ENCODE results near the gene CRABP1.

CRABP1 gene

DNA sequence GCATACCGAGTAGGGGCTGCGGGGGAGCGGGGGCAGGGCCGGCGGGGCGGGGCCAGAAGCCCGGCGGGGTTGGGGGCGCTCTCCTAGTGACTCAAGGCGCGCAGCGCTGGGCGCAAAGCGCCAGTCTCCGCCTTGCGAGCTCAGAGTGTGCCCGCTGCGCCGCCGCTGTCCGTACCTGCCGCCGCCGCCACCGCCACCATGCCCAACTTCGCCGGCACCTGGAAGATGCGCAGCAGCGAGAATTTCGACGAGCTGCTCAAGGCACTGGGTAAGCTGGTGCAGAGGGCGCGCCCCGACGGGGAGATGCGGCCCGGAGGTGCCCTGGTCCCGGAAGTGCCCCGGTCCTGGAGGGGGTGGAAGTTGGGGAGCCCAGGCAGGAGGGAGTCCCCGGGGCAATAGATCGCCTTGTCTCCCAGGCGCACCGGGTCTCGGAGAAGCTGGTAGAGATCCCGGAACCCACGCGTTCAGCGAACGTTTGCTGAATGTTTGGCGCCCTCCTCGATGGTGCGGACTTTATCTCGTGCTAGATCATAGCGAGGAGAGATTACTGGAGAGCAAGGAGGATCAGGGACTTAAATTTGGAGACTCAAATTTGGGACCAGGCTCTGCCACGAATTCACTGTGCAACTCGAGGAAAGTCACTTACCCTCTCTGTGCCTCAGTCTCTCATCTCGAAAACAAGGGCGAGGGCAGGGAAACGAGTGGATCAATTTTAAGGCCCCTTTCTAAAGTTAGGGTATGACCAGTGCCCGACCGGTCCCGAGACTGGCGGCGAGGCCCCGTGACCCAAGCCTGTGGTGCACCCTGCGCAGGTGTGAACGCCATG lies at the start of gene CRABP1:
Gene CRABP1, plus strand, starts transcription at position 123 of the 826 bp plus-strand sequence. Its CDS starts 76 bp downstream, at position 199.
- DNase-seq (ENCODE audit: extremely low spot score, insufficient read length, low read depth) (no peak), FAIRE-seq (no peak)

DNA sequence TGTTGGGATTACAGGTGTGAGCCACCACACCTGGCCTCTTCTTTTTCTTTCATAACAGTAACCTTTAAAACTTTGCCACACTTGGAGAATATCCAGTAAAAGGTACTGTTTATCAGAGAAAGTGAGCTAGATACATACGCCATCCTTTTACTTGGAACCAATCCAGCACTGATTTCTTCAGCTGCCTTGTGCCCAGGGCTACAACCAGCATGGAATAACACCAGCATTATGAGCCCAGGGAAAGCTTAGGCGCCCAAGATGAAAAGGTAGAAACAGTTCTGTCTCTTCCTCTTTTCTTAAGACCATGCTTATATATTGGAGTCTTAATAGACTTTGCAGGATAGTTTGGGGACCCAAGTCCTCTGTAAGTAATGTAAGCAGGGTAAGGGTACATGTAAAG lies 49.1 kb upstream of the CRABP1 start:
- no peak for FAIRE-seq

DNA sequence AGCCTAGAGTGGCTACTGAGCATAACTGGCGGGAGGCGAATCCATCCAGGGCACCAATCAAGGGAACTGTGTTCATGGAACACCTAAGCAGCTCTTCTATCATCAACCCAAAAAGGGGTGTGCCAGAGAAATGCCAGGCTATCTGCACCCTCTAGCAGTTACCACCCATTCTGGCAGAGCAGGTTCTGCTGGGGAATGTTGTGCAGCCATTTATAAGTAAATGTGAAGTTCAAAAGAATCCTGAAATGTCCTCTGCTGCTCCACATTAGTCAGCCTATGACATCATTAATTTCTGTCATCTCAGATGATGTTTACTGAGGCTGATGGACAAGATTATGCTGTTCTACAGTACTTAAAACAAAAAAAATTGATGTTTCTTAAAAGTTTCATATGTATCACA lies 48.5 kb upstream of the CRABP1 start:
- FAIRE-seq (no peak), DNase-seq (ENCODE audit: extremely low spot score, insufficient read length, low read depth) (no peak)

More for the DNA sequence above, 49.1 kb upstream of the CRABP1 start:
- DNase-seq (ENCODE audit: extremely low spot score, insufficient read length, low read depth) = no peak

DNA sequence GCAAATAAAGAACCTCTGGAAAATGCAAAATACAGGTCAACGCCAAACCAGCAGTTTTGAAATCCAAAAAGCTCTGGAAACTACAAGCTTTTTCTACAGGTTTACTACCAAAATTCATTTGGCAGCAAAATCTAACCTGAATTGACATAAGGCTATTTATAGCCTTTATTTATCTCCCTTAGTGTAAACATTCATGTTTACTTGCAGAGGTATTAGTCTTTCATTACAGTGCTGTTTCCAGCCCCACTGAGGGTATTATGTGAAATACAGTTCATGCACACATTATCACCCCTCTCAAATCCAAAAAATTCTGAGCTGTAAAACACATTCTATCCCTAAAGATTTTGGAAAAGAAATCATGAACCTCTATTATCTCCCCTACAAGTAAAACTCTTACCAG lies 47.9 kb upstream of the CRABP1 start:
- FAIRE-seq = no peak
- DNase-seq (ENCODE audit: extremely low spot score, insufficient read length, low read depth) = no peak

DNA sequence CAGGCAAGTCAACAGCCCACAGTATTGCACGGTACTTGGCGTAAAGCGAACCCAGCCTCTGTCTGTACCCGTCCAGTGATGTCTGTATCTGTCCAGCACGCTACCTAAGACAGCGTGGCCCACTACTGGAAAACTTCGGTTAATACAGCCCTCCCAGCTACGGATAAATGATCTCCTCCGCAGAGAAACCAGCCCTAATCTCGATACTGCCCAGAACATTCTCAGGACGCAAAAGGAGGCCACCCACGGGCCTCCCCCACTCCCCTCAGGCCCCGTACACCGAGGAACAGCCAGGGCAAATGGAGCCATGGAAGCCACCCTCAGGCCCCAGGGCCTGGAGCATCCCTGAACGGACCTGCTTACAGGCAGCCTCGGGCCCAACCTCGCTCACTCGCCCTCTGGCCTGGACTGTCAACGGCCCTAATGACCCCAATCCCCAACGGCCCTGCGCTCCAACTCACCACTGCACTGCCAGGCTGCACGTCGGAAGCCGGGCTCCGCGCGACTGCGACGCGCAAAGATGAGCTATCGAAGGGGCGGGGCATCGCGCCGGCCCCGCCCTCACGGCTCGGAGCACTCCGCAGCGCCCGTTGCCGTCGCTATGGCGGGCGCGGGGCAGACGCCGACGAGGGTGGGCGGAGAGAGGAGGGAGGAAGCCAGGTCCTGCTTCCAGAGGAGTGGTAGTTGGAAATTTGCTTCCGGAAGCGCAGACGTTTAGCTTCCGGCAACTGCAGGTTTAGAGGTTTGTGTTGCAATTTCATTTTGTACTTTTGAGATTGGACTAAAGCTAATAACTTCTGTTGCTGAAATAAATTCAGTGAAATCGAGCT lies 40.8 kb upstream of the CRABP1 start, which contains the start of gene SKIC8:
Gene SKIC8, minus strand, starts transcription at position 509 of the 830 bp plus-strand sequence. CDS start 3,923 bp downstream, outside the sequence.
- peak; percentile 88 for DNase-seq (ENCODE audit: extremely low spot score, insufficient read length, low read depth)
- FAIRE-seq = peak; percentile 95

DNA sequence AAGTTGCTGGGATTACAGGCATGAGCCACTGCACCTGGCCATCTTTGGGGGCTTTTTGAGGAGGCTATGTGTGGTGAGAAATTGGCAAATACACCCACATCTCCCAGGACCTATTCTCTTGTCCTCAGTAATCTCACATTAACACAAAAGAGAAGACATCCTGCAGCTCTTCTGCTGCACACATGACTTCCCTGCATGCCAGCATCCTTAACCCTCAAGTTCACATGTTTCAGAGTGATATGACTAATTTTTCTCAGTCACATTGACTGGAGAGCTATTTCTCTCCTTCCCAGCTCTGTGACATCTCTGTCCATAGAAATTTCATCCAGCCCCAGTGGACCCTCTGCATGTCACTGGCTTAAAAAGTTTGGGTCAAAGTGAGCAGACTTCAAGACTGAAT lies 38.8 kb upstream of the CRABP1 start:
- no peak for DNase-seq (ENCODE audit: extremely low spot score, insufficient read length, low read depth)

DNA sequence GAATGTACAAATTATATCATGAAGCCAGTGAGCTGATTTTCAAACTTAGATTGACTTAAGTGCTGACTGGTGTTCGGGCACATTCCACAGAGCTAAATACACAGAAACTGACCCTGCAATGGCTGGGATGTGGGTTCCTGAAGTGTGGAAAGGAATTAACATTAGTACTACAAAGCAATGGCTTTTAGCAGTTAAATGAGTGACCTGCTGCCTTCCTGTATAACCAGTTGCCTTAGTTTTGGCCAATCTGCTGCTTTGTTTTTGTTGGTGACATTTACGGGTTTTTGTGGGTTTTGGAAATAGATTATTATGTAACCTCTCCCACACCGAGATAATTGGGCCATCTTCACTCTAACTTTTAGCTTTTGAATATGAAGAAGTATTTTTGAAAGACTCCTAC lies 38.3 kb upstream of the CRABP1 start:
- no peak for DNase-seq (ENCODE audit: extremely low spot score, insufficient read length, low read depth)
- no peak for FAIRE-seq

More for the DNA sequence above, 38.8 kb upstream of the CRABP1 start:
- FAIRE-seq = no peak

DNA sequence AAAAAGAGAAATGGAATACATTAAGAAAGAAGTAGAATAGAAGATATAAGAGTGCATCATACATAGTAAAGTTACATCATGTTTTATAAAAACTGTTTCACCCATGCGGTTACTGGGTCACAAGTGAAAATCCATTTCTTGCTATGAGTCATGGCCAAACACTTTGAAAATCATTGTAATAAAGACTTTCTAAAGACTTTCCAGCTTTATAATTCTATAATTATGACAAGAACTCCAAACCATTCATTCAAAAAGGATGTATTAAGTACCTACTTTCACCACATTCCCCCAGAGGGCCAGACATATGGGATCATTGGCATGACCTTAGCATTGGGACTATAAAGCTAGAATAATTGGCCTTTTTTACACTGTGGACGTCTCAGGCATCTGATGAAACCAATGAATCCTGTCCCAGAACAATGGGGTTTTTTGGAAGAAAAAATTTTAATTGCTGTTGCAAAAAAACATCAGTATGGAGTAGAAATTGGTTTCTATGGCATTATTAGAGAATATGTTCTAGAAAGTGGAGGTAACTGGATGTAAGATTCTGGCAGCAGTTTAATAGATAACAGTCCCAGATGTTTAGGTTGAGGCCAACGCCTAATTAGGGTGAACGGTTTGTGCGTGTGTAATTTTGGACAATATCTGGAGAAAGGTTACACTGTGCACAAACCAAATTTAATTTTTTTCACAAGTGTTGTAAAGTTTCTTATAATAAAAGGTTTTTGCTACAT lies 37.4 kb upstream of the CRABP1 start:
- FAIRE-seq (no peak), DNase-seq (ENCODE audit: extremely low spot score, insufficient read length, low read depth) (no peak)

DNA sequence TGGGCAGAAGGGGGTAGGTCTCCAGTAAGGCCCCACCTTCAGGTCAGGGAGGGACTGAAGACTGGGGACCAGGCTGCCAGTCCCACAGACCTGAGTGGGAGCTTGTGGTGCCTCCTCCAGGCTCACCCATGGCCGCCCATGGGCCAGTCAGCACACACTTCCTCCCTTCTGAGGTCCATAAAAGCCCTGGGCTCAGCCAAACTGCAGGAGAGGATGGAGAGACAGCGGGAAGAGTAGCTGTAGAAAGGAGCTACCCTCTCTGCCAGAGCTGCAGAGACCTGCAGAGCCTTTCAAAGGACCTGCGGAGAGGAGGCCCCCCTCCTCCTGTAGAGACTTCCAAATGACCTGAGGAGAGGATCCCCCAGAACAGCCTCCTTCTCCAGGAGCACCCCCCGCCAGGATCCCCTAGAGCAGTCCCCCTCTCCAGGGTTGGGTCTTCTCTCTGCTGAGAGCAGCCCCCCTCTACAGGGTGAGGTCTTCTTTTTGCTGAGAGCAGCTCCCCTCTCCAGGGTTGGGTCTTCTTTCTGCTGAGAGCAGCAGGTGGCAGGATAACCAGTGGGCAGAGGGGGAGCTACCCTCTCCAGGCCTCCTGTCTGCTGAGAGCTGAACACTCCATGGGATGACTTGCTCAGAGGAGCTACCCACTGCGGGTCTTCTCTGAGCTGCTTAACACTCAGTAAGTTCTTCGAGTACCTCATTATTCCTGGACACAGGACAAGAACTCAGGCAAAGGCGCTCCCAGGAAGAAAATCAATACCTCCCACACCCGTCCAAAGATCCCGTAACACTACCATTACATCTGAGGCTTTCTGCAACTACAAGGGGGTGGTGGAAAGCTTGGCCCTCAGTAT lies 35.7 kb upstream of the CRABP1 start:
- FAIRE-seq = no peak

DNA sequence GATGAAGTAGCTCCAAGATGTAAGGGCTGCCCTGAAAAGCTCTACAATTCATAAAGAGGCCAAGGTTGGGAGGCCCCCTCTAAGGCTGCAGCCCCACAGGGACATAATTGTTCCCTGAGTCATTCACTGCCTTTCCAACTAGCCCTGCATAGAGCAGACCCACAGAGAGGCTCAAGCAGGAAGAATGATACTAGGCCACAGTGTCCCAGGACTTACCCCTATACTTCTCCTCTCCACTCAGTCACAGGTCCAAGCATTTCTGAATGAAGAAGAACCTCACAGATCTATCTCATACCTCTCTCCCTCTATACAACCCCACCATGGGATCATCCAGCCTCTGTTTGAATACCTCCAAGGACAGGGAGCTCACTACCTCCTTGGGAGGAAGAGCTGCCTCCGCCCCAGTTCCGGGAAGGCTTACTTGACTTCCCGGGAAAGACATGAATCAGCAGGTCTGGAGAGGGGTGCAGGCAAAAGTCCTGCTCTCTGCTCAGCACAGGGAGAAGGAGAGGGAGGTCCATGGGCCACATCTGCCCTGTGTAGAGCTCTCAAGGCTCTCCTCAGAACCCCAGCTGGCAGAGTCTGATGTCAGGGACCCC lies 33.9 kb upstream of the CRABP1 start:
- no peak for DNase-seq (ENCODE audit: extremely low spot score, insufficient read length, low read depth)
- no peak for FAIRE-seq

More for the DNA sequence above, 35.7 kb upstream of the CRABP1 start:
- DNase-seq (ENCODE audit: extremely low spot score, insufficient read length, low read depth) = no peak

DNA sequence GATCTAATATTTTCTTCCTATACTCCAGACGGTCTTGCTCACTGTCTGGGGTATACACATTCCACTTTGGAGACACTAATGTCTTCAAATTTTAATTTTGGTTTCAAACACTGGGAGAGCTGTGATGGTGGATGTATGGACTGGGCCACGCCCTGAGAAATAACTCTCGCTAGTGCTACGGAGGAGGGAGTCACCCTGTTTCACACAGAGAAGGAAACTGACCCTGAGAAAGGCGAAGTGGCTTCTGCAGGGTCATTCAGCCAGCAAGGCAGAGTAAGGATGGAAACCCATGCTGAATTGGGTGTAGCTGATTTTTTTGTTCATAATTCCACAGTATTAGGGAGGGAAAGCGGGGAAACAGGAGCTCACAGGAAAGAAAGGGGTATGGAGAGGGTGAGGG lies 32.2 kb upstream of the CRABP1 start:
- no peak for DNase-seq (ENCODE audit: extremely low spot score, insufficient read length, low read depth)
- no peak for FAIRE-seq

DNA sequence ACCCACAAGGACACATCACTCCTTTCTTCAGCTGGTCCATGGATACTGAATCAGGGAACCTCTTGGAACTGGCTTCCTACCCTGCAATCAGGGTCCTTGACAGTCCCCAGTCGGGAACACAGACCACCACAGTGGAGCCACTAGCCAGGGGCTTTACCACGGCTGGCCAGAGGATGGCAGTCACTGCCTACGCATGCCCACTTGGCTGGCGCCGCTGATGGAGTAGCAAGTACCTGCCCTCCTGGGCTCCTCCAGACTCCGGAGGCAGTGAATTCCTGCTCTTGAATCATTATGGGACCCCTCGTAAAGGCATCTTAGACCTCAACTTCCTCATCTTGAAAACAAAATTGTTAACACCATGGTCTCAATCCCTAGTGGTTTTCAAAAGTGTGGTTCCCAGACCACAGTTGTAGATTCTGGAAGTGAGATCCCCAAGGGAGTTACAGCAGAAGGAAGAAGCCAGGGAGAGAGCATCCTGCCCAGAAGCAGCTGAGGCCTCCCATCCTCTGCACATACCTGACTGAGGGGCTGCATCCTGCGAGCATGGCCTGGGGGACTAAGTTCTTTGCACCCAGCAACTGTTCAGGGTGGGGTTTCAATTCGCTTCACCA lies 31.6 kb upstream of the CRABP1 start:
- no peak for DNase-seq (ENCODE audit: extremely low spot score, insufficient read length, low read depth)
- FAIRE-seq = no peak

DNA sequence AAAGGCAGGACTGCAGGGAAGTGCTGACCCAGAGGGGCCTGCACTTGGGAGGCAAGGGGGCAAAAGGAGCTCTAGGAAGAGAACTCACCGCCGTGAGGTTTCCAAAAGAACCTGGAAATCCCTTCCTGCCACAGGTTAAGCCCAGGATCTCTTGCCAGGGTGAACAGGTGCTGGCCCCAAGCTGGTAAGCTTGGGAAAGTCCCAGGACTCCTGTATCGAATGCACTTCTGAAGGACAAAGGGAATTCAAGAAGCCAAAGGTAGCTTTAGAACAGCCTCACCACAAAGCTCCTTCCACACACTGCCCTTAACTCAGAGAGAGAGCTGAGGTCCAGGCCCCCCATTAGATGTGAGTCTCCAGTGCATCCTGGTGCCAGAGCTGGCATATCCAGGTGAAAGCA lies 28.9 kb upstream of the CRABP1 start:
- FAIRE-seq (no peak), DNase-seq (ENCODE audit: extremely low spot score, insufficient read length, low read depth) (no peak)

DNA sequence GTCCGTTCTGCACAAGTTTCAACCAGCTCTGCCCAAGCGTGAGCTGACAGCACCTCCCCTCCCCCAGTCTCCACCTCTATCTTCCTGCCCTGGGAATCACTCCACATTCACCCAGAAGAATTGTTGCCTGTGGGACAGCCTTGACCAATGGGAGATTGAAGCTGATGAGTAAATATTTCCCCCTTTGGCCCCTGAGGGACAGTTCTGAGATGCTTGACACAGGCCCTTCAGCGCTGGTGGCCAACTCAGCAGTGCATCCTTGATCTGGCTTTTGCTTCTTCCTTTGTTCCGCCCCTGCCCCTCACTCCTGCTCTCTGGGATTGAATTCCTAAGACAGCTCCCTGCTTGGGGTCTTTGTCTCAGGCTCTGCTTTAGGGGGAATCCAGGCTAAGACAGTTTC lies 27.6 kb upstream of the CRABP1 start:
- FAIRE-seq = no peak
- no peak for DNase-seq (ENCODE audit: extremely low spot score, insufficient read length, low read depth)

DNA sequence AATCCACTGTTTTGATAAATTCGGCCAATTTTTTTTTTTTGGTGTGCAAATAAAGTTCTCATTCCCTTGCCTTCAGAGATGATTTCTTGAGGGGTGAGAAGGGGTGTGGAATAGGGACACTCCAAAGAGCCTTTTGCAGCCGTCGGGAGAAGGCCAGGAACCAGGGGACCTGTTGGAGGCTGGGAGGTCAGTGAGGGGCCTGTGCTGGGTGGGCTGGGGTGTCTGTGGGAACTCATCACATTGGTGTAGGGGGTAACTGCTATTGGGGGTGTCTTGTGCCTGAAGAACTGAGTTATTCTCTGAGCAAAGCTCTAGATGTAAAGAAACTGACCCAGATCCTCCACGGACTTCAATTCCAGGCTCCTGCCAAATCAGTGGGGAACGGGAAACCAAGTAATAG lies 27.2 kb upstream of the CRABP1 start:
- FAIRE-seq (no peak), DNase-seq (ENCODE audit: extremely low spot score, insufficient read length, low read depth) (no peak)

DNA sequence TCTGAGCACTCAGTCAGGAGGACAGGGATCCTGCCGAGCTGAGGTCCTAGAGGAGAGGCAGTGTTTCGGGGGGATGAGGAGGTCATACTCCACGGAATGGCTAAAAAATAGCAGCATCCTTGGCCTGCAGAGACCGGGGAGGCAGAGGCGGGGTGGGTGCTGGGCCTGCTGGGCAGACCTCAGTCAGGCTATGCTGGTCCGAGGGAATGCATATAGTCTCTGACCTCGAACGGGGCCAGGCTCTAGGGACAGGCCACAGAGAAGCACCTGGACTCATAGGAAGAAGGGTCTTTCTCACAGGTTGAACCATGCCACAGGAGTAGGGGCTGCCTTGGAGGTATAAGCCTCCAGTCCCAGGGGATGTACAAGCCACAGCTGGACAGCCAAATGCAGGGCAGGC lies 26.8 kb upstream of the CRABP1 start:
- no peak for DNase-seq (ENCODE audit: extremely low spot score, insufficient read length, low read depth)
- no peak for FAIRE-seq

DNA sequence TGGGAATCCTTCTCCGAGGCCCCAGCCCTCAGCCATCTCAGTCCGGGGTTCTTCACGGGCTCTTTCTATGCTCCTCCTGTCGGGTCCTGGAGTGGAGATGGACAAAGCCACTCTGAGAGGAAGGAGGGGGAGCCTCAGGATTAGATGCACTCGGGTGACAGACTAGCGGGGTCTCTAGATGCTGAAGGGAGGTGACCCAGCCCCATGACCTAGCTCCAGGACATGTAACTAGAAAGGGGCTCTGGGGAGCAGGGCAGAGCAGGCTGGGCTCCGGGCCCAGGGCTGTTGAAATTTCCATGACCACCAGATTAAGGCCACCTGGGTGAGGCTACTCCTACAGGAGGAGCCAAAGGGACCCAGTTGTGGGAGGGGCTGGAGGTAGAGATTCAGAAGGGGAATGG lies 26.0 kb upstream of the CRABP1 start:
- no peak for FAIRE-seq
- DNase-seq (ENCODE audit: extremely low spot score, insufficient read length, low read depth) = no peak

DNA sequence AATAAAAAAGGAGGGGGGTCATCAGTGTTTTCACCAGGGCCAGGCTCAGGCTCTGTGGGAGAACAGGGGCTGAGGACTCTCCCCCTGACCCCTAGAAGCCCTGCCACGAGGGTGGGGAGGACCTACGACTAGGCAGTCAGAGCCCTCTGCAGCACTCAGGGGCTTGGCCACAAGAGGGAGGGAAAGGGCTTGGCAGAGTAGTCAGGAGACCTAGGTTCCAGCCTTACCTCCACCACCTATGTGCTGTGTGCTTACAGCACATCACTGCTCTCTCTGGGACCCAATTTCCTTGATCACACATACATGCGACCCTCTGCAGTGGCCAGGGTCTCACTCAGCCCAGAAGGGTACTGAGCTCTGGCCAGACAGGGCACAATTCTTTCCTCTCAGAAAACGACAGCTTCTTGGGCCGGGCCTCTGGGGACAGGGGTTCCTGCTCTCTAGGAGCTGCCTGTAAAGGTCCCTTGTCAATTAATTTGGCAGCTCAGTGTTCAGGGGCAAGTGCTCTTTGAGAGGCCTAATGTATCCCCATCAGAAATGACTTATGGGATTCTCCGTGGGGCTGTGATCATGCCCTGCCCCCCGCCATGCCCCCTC lies 24.4 kb upstream of the CRABP1 start:
- FAIRE-seq (no peak), DNase-seq (ENCODE audit: extremely low spot score, insufficient read length, low read depth) (no peak)
